ENCODE results near the gene LRRK1.

LRRK1 gene

DNA sequence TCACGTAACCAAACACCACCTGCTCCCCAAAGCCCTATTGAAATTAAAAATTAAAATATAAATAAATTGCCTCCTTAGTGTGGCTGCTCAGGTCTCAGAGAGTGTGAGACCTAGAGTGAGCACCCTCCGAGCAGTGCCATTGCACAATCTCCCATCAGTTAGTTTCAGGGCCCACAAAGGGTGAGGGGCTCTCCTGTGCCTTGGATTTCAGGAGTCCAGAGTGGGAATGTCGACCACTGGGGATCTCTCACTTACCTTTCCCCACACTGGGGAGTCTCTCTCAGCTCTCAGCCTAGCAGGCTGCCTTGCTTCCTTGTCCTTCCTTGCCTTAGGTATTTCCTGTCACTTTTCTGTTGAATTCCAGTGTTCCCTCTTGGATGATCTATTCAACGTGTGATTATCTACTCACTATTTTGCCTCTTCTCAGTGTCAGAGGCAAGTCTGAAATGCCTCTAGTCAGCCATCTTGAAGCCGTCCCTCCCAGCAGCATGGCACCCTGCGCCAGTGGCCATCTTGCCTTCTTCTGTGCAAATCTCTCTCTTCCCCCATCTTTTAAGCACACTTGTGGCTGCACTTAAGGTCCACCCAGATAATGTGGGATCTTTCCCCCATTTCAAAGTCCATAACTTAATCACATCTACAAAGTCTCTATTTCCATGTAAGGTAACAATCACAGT is 119.3 kb downstream of the LRRK1 start:
- Histone ChIP-seq H3K9ac (ENCODE audit: low read depth, low read length) (no peak overlapping the region), H3K9me3 (ENCODE audit: insufficient read depth, low read depth, low read length) (peaks cover 7% of the 10 kb centered on the region; the same call in 1 of the 2 replicates), H3K27ac (ENCODE audit: low read depth, low read length) (no peak overlapping the region), H3K27me3 (ENCODE audit: insufficient read depth, low read length) (no peaks in the 10 kb centered on the region), H3K4me1 (ENCODE audit: insufficient read depth, low read length) (no peaks in the 10 kb centered on the region), H3K4me3 (ENCODE audit: low read length) (no peak overlapping the region), H3K36me3 (ENCODE audit: insufficient read depth, low read length) (no peaks in the 10 kb centered on the region)
- 90% methylated on average over 6 of the region's 6 CpGs for WGBS

DNA sequence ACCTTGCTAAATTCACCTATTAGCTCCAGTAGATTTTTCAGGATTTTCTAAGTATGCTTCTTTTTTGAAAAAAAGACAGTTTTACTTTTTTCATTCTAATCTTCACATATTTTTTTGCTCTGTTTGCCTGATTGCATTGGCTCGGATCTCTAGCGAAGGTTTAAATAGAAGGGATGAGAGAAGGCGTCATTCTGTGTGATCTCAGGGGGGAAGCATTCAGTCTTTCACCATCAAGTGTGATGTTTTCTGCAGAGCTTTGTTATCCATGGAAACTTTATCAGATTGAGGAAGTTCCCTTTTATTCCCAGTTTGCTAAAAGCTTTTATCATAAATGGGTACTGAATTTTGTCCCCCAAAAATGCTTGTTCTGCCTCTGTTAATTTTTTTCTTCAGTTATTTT is 120.3 kb downstream of the LRRK1 start:
- H3K9ac ChIP-seq (ENCODE audit: low read depth, low read length) = no peak overlapping the region
- no peak overlapping the region for H3K4me3 ChIP-seq (ENCODE audit: low read length)
- no peaks in the 10 kb centered on the region for H3K4me1 ChIP-seq (ENCODE audit: insufficient read depth, low read length)
- H3K9me3 ChIP-seq (ENCODE audit: insufficient read depth, low read depth, low read length) = peaks cover 3% of the 10 kb centered on the region; the same call in 1 of the 2 replicates
- WGBS = 89% methylated on average over 3 of the region's 3 CpGs
- no peak overlapping the region for H3K27ac ChIP-seq (ENCODE audit: low read depth, low read length)
- no peaks in the 10 kb centered on the region for H3K36me3 ChIP-seq (ENCODE audit: insufficient read depth, low read length)
- no peaks in the 10 kb centered on the region for H3K27me3 ChIP-seq (ENCODE audit: insufficient read depth, low read length)

DNA sequence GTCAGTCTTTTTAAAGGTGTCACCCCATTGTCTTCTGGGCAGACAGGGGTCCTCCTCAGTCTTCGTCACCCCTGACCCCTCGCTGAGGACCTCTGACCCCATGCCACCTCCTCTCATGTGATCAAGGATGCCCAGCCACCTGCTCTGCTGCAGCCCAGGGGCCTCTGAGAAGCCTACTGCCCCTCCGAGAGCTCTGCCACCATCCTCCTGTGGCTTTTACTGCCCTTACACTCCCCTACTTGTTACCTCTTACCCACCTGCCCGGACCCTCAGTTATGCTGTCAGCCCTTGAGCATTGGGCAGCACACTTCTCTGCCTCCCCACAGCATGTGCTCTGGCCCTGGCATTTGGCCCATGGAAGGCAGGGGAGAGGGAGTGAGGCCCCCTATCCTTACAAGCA is 123.2 kb downstream of the LRRK1 start:
- Histone ChIP-seq H3K4me3 (ENCODE audit: low read length) (no peak overlapping the region), H3K9me3 (ENCODE audit: insufficient read depth, low read depth, low read length) (no peaks in the 10 kb centered on the region), H3K27me3 (ENCODE audit: insufficient read depth, low read length) (peaks cover 24% of the 10 kb centered on the region), H3K36me3 (ENCODE audit: insufficient read depth, low read length) (no peaks in the 10 kb centered on the region), H3K27ac (ENCODE audit: low read depth, low read length) (no peak overlapping the region), H3K4me1 (ENCODE audit: insufficient read depth, low read length) (peaks cover 6% of the 10 kb centered on the region), H3K9ac (ENCODE audit: low read depth, low read length) (no peak overlapping the region)
- WGBS = 93% methylated on average over 4 of the region's 4 CpGs

DNA sequence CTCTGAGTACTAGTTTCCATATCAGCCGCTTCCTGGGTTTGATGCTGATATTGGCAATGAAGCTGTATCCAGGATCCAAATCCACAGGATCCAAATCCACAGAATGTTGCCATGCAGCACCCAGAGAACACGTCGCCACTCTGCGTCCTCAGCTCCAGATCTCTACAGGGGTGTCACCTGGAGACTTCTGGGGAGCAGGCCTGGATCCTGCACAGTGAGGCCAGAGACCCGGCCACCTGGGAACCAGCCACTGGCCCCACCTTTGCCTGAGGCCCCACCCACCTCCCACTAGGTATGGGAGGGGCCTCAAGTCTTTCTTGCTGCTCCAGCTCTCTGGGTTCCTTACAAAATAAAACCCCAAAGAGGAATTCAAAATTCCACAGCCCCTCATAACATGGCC is 123.9 kb downstream of the LRRK1 start:
- H3K9ac ChIP-seq (ENCODE audit: low read depth, low read length) = no peak overlapping the region
- WGBS = 94% methylated on average over 5 of the region's 5 CpGs
- H3K36me3 ChIP-seq (ENCODE audit: insufficient read depth, low read length) = no peaks in the 10 kb centered on the region
- H3K27me3 ChIP-seq (ENCODE audit: insufficient read depth, low read length) = peaks cover 30% of the 10 kb centered on the region
- H3K4me3 ChIP-seq (ENCODE audit: low read length) = no peak overlapping the region
- no peaks in the 10 kb centered on the region for H3K9me3 ChIP-seq (ENCODE audit: insufficient read depth, low read depth, low read length)
- no peak overlapping the region for H3K27ac ChIP-seq (ENCODE audit: low read depth, low read length)
- peaks cover 13% of the 10 kb centered on the region for H3K4me1 ChIP-seq (ENCODE audit: insufficient read depth, low read length)

- Histone ChIP-seq H3K36me3 (ENCODE audit: insufficient read depth, low read length) (no peaks in the 10 kb centered on the region), H3K4me1 (ENCODE audit: insufficient read depth, low read length) (peaks cover 16% of the 10 kb centered on the region), H3K27ac (ENCODE audit: low read depth, low read length) (no peak overlapping the region), H3K4me3 (ENCODE audit: low read length) (no peak overlapping the region), H3K9me3 (ENCODE audit: insufficient read depth, low read depth, low read length) (no peaks in the 10 kb centered on the region), H3K27me3 (ENCODE audit: insufficient read depth, low read length) (peaks cover 40% of the 10 kb centered on the region), H3K9ac (ENCODE audit: low read depth, low read length) (no peak overlapping the region)
- WGBS = 89% methylated on average over 13 of the region's 13 CpGs
Measured at GRCh38 chr15:101043911-101044624, 124.9 kb downstream of the LRRK1 start.

- H3K4me3 ChIP-seq (ENCODE audit: low read length) = no peak overlapping the region
- WGBS = 94% methylated on average over 11 of the region's 11 CpGs
- no peak overlapping the region for H3K9ac ChIP-seq (ENCODE audit: low read depth, low read length)
- no peaks in the 10 kb centered on the region for H3K9me3 ChIP-seq (ENCODE audit: insufficient read depth, low read depth, low read length)
- H3K36me3 ChIP-seq (ENCODE audit: insufficient read depth, low read length) = no peaks in the 10 kb centered on the region
- H3K4me1 ChIP-seq (ENCODE audit: insufficient read depth, low read length) = peaks cover 16% of the 10 kb centered on the region
- peaks cover 44% of the 10 kb centered on the region for H3K27me3 ChIP-seq (ENCODE audit: insufficient read depth, low read length)
- H3K27ac ChIP-seq (ENCODE audit: low read depth, low read length) = no peak overlapping the region
Measured at GRCh38 chr15:101044625-101045235, 125.6 kb downstream of the LRRK1 start.

DNA sequence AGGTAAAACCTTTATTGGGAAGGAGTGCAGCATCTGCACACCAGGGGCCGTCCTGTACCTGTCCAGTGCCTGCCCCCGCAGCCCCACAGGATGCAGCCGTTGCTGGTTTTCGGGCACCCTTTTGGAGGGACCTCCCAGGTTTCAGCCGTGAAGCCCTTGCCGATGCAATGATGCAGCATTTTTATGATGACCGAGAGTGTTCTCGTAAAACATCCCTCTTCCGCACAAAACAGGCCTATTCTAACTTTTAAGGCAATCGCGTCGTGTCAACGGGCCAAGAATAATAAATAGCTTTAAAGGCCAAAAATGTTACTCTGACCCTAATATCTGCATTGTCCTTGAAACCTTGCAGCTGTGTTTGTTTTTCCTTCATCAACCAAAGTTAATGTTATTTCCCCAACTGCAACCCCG is 126.1 kb downstream of the LRRK1 start:
- WGBS = 96% methylated on average over 14 of the region's 14 CpGs
- Histone ChIP-seq H3K36me3 (ENCODE audit: insufficient read depth, low read length) (no peaks in the 10 kb centered on the region), H3K27ac (ENCODE audit: low read depth, low read length) (no peak overlapping the region), H3K4me3 (ENCODE audit: low read length) (no peak overlapping the region), H3K27me3 (ENCODE audit: insufficient read depth, low read length) (peaks cover 44% of the 10 kb centered on the region), H3K9me3 (ENCODE audit: insufficient read depth, low read depth, low read length) (no peaks in the 10 kb centered on the region), H3K9ac (ENCODE audit: low read depth, low read length) (no peak overlapping the region), H3K4me1 (ENCODE audit: insufficient read depth, low read length) (peaks cover 16% of the 10 kb centered on the region)

DNA sequence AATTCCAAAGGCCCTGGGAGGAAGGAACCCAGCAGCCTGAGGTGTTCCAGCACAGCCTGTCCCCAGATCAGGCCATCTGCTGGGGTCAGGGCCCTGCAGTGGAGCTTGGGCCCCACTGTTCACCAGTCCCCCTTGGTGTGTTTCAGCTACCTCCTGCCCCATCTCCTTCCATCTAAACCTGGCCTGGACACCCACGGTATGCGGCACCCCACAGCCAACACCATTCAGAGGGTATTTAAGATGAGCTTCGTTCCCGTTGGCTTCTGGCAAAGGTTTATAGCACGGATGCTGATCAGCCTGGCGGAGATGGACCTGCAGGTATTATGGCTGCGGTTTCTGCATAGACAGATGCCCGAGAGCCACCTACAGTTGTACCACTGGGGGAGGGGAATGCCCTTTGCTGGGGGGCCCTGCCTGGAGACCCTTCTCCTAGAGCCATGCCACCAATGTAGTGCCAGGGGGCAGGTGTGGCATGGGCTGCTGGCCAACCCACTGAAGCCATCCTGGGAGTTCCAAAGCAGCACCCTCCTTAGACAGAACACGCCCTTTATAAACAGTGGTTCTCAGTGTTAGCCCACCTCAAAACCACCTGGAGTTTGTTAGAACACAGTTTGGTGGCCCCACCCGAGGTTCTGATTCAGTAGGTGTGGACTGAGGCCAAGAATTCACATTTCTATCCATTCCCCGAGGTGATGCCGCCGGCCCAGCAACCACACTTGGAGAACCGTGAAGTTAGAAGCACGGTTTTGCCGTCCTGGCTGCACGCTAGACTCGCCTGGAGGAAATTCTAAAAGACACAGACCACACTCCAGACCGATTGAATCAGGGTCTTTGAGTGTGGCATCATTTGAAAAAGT is 126.9 kb downstream of the LRRK1 start:
- H3K9me3 ChIP-seq (ENCODE audit: insufficient read depth, low read depth, low read length) = no peaks in the 10 kb centered on the region
- H3K36me3 ChIP-seq (ENCODE audit: insufficient read depth, low read length) = no peaks in the 10 kb centered on the region
- no peak overlapping the region for H3K4me3 ChIP-seq (ENCODE audit: low read length)
- 94% methylated on average over 19 of the region's 19 CpGs for WGBS
- peaks cover 44% of the 10 kb centered on the region for H3K27me3 ChIP-seq (ENCODE audit: insufficient read depth, low read length)
- H3K9ac ChIP-seq (ENCODE audit: low read depth, low read length) = no peak overlapping the region
- H3K4me1 ChIP-seq (ENCODE audit: insufficient read depth, low read length) = peaks cover 16% of the 10 kb centered on the region
- no peak overlapping the region for H3K27ac ChIP-seq (ENCODE audit: low read depth, low read length)

DNA sequence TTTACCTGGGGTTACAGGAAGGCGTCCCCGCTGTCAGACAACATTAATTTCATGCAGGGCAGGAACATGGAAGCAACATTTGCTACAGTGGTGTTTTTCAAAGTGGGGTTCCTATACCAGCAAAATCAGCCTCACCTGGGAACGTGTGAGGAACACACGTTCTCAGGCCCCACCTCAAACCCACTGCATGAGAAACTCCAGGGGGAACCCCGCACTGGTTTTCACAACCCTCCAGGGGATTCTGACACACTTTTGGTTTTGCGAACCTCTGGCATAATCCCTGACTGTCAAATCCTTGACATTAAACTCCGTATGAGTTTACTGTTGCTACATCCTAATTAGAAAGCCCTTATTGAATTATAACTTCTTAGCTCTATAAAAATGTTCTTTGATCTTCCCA is 127.7 kb downstream of the LRRK1 start:
- WGBS = 70% methylated on average over 7 of the region's 7 CpGs

DNA sequence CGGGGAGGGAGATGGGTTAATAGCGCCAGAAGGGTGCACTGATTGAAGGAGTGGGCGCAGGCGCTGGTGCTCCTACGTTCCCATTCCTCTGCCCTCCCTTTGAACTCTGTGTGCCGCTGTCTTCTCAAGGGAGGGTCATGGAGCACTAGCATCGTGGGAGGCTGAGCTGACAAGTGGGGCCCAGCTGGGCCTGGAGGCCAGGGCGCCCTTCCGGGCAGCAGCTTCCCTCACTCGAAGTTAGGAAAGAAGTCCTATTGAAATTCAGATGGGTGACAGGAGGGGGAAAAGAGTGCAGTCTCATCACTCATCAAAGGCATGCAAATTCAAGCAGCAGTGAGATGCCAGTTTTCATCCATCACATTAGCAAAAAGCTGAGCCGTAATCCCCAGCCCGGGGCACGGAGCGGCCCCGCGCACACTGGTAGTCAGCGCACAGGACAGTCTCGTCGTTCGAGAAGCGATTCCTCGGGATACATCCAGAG is 128.2 kb downstream of the LRRK1 start:
- peak overlapping the region; percentile 20; the same call in 1 of the 2 replicates for H3K4me3 ChIP-seq (ENCODE audit: low read length)
- no peak overlapping the region for H3K9ac ChIP-seq (ENCODE audit: low read depth, low read length)
- no peak overlapping the region for H3K27ac ChIP-seq (ENCODE audit: low read depth, low read length)
- WGBS = 6% methylated on average over 22 of the region's 22 CpGs
- H3K9me3 ChIP-seq (ENCODE audit: insufficient read depth, low read depth, low read length) = no peaks in the 10 kb centered on the region
- H3K36me3 ChIP-seq (ENCODE audit: insufficient read depth, low read length) = no peaks in the 10 kb centered on the region
- H3K4me1 ChIP-seq (ENCODE audit: insufficient read depth, low read length) = peaks cover 16% of the 10 kb centered on the region
- peaks cover 44% of the 10 kb centered on the region for H3K27me3 ChIP-seq (ENCODE audit: insufficient read depth, low read length)

More for the DNA sequence above, 127.7 kb downstream of the LRRK1 start:
- no peaks in the 10 kb centered on the region for H3K9me3 ChIP-seq (ENCODE audit: insufficient read depth, low read depth, low read length)
- H3K27ac ChIP-seq (ENCODE audit: low read depth, low read length) = no peak overlapping the region
- peaks cover 16% of the 10 kb centered on the region for H3K4me1 ChIP-seq (ENCODE audit: insufficient read depth, low read length)
- H3K27me3 ChIP-seq (ENCODE audit: insufficient read depth, low read length) = peaks cover 44% of the 10 kb centered on the region
- no peaks in the 10 kb centered on the region for H3K36me3 ChIP-seq (ENCODE audit: insufficient read depth, low read length)
- no peak overlapping the region for H3K9ac ChIP-seq (ENCODE audit: low read depth, low read length)
- no peak overlapping the region for H3K4me3 ChIP-seq (ENCODE audit: low read length)
